WTC11 (cell line): Measurements from ENCODE around the gene GRIN2A. TPM values are rescaled to one million over a fixed set of nuclear protein-coding genes. Genes with fewer than 3 reads are reported as not detected.

ENCODE experiments used
- ATAC-seq: fragments of 200-7000 bp; cut with Tn5 transposase; 2 replicates; pipeline ENCODE4 v1.10.0; 2021; ENCODE audit warnings: mild to moderate bottlenecking, moderate library complexity
- CTCF ChIA-PET: fragments of 300-600 bp; sonication (Branson Sonifier 250); formaldehyde crosslinking; loops from one replicate; lab custom pipeline; 2021; ENCODE audit warnings: antibody characterized with exemption; lab: Charles Lee
- POLR2A ChIA-PET: fragments of 350-600 bp; sonication (Branson Sonifier 250); formaldehyde crosslinking; loops from one replicate; lab custom pipeline; 2021; ENCODE audit warnings: antibody characterized with exemption; lab: Charles Lee
- DNase-seq: peaks from one replicate; pipeline ENCODE4 v3.0.0; 2021; ENCODE audit warnings: low spot score
- H3K27ac Mint-ChIP-seq: 2 replicates; pipeline ENCODE4 v1.8.0; 2021; ENCODE audit warnings: mixed read lengths
- H3K27me3 Mint-ChIP-seq: 2 replicates; pipeline ENCODE4 v1.8.0; 2021; ENCODE audit warnings: low read depth, mild to moderate bottlenecking, moderate library complexity, mixed read lengths
- H3K36me3 Mint-ChIP-seq: 2 replicates; pipeline ENCODE4 v1.8.0; 2021; ENCODE audit warnings: mixed read lengths
- H3K4me1 Mint-ChIP-seq: 2 replicates; pipeline ENCODE4 v1.8.0; 2022; ENCODE audit warnings: mixed read lengths
- H3K4me3 Mint-ChIP-seq: 2 replicates; pipeline ENCODE4 v1.8.0; 2021; ENCODE audit warnings: mild to moderate bottlenecking, moderate library complexity, mixed read lengths
- H3K9me3 Mint-ChIP-seq: 2 replicates; pipeline ENCODE4 v1.8.0; 2021; ENCODE audit warnings: mixed read lengths
- AFF4 ChIP-seq: sonication (generic); formaldehyde crosslinking; IDR thresholded peaks from 2 replicates; pipeline ENCODE4 v1.8.1; 2023; ENCODE audit warnings: mild to moderate bottlenecking, missing genetic modification reagents, borderline replicate concordance
- ATF6 ChIP-seq: sonication (generic); formaldehyde crosslinking; IDR thresholded peaks from 2 replicates; pipeline ENCODE4 v1.8.1; 2023; ENCODE audit warnings: mild to moderate bottlenecking, missing genetic modification reagents
- CBFB ChIP-seq: sonication (generic); formaldehyde crosslinking; IDR thresholded peaks from 2 replicates; pipeline ENCODE4 v1.8.1; 2022; ENCODE audit warnings: mild to moderate bottlenecking, low read depth, missing genetic modification reagents
- CTCF ChIP-seq: fragments of 200-600 bp; IDR thresholded peaks from 2 replicates; pipeline ENCODE4 v1.8.0; 2022; ENCODE audit warnings: antibody characterized with exemption
- E2F4 ChIP-seq: sonication (generic); formaldehyde crosslinking; IDR thresholded peaks from 2 replicates; pipeline ENCODE4 v1.8.1; 2022; ENCODE audit warnings: low read depth, mild to moderate bottlenecking, moderate library complexity, missing genetic modification reagents, borderline replicate concordance
- ELF4 ChIP-seq: sonication (generic); formaldehyde crosslinking; IDR thresholded peaks from 2 replicates; pipeline ENCODE4 v1.8.1; 2022; ENCODE audit warnings: low read depth, mild to moderate bottlenecking, moderate library complexity, missing genetic modification reagents
- EMX1 ChIP-seq: fragments of 250-450 bp; sonication (Bioruptor Pico); IDR thresholded peaks from 2 replicates; pipeline ENCODE4 v1.8.0; 2021; ENCODE audit warnings: mild to moderate bottlenecking
- ESRRA ChIP-seq: sonication (generic); formaldehyde crosslinking; IDR thresholded peaks from 2 replicates; pipeline ENCODE4 v1.8.1; 2022; ENCODE audit warnings: mild to moderate bottlenecking, missing genetic modification reagents, borderline replicate concordance
- FOXK1 ChIP-seq: sonication (generic); formaldehyde crosslinking; IDR thresholded peaks from 2 replicates; pipeline ENCODE4 v1.8.0; 2022; ENCODE audit warnings: mild to moderate bottlenecking, moderate library complexity, missing genetic modification reagents
- FOXP4 ChIP-seq: sonication (generic); formaldehyde crosslinking; IDR thresholded peaks from 2 replicates; pipeline ENCODE4 v1.8.0; 2022; ENCODE audit warnings: mild to moderate bottlenecking, missing genetic modification reagents
- GTF2I ChIP-seq: fragments of 250-450 bp; sonication (Bioruptor Pico); conservative IDR thresholded peaks from 2 replicates; pipeline ENCODE4 v1.4.0; 2021; ENCODE audit warnings: mild to moderate bottlenecking
- HMGXB4 ChIP-seq: sonication (generic); formaldehyde crosslinking; IDR thresholded peaks from 2 replicates; pipeline ENCODE4 v1.8.1; 2023; ENCODE audit warnings: mild to moderate bottlenecking, moderate library complexity, missing genetic modification reagents
- KAT7 ChIP-seq: sonication (generic); formaldehyde crosslinking; IDR thresholded peaks from 2 replicates; pipeline ENCODE4 v1.8.1; 2023; ENCODE audit warnings: missing genetic modification reagents, mild to moderate bottlenecking, borderline replicate concordance
- NFE2L1 ChIP-seq: sonication (generic); formaldehyde crosslinking; IDR thresholded peaks from 2 replicates; pipeline ENCODE4 v1.8.1; 2023; ENCODE audit warnings: missing genetic modification reagents
- NFYB ChIP-seq: sonication (generic); formaldehyde crosslinking; conservative IDR thresholded peaks from 2 replicates; pipeline ENCODE4 v1.8.0; 2022; ENCODE audit warnings: low read depth, missing genetic modification reagents
- NR2C2 ChIP-seq: sonication (generic); formaldehyde crosslinking; IDR thresholded peaks from 2 replicates; pipeline ENCODE4 v1.8.0; 2022; ENCODE audit warnings: mild to moderate bottlenecking, missing genetic modification reagents
- NR3C1 ChIP-seq: sonication (generic); formaldehyde crosslinking; conservative IDR thresholded peaks from 2 replicates; pipeline ENCODE4 v1.8.1; 2023; ENCODE audit warnings: low read depth, mild to moderate bottlenecking, missing genetic modification reagents
- SMAD4 ChIP-seq: sonication (generic); formaldehyde crosslinking; IDR thresholded peaks from 2 replicates; pipeline ENCODE4 v1.8.0; 2022; ENCODE audit warnings: mild to moderate bottlenecking, missing genetic modification reagents
- ZBTB21 ChIP-seq: sonication (generic); formaldehyde crosslinking; IDR thresholded peaks from 2 replicates; pipeline ENCODE4 v1.8.1; 2023; ENCODE audit warnings: mild to moderate bottlenecking, missing genetic modification reagents, borderline replicate concordance
- ZBTB43 ChIP-seq: sonication (generic); formaldehyde crosslinking; IDR thresholded peaks from 2 replicates; pipeline ENCODE4 v1.8.1; 2023; ENCODE audit warnings: mild to moderate bottlenecking, missing genetic modification reagents
- ZNF121 ChIP-seq: sonication (generic); formaldehyde crosslinking; IDR thresholded peaks from 2 replicates; pipeline ENCODE4 v1.8.0; 2023; ENCODE audit warnings: missing genetic modification reagents
- ZNF232 ChIP-seq: sonication (generic); formaldehyde crosslinking; IDR thresholded peaks from 2 replicates; pipeline ENCODE4 v1.8.0; 2022; ENCODE audit warnings: mild to moderate bottlenecking, missing genetic modification reagents
- ZNF263 ChIP-seq: sonication (generic); formaldehyde crosslinking; IDR thresholded peaks from 2 replicates; pipeline ENCODE4 v1.8.1; 2022; ENCODE audit warnings: low read depth, mild to moderate bottlenecking, moderate library complexity, missing genetic modification reagents
- ZNF416 ChIP-seq: fragments of 250-450 bp; sonication (Bioruptor Pico); IDR thresholded peaks from 2 replicates; pipeline ENCODE4 v1.9.0; 2021; ENCODE audit warnings: mild to moderate bottlenecking, inconsistent platforms
- total RNA-seq: library from RNA; stranded (reverse); gene quantifications from 3 replicates; pipeline ENCODE4 v1.2.3, GENCODE V29; 2021

GRIN2A gene
- total RNA-seq, 1 experiment from 2014 or later: 3.5 TPM

DNA sequence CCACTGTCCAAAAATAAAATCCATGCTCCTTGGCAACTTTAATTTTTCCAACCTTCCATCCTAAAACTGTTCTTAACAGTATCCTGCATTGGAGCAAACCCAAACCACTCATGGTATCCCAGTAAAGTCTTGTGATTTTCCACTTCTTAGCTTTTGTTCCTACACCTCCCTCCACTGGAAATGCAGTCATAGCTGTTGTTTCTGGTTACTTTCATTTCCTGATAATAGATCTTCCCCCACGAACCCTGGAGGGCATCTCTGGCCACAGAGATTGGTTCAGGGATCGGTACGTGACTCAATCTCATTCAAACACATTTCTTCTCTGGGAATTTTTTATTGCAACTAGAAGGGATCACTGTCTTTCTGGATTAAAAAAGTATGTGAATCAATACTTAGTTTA is 276.0 kb downstream of the GRIN2A start:
- DNase-seq (no peak), ATAC-seq (no peak)
- Mint-ChIP-seq H3K4me1 (no peaks in the 10 kb centered on the region), H3K9me3 (no peaks in the 10 kb centered on the region), H3K36me3 (no peaks in the 10 kb centered on the region), H3K27ac (no peak overlapping the region), H3K27me3 (no peaks in the 10 kb centered on the region), H3K4me3 (no peak overlapping the region)
- TF ChIP-seq KAT7 (CRISPR knock-in tag) (no peak), FOXK1 (CRISPR knock-in tag) (no peak), ZNF263 (CRISPR knock-in tag) (no peak), ESRRA (no peak), NR2C2 (CRISPR knock-in tag) (no peak), ZNF121 (CRISPR knock-in tag) (no peak), GTF2I (CRISPR knock-in tag) (no peak), NR3C1 (no peak), ZBTB21 (CRISPR knock-in tag) (no peak), FOXP4 (CRISPR knock-in tag) (no peak)
- POLR2A ChIA-PET: no interaction called here
- CTCF ChIA-PET: no interaction called here

GRCh38 chr16:9904526-9904925 is 277.7 kb downstream of the GRIN2A start:
- POLR2A ChIA-PET: no interaction called here
- H3K36me3 Mint-ChIP-seq: no peaks in the 10 kb centered on the region
- ATAC-seq: no peak
- H3K4me1 Mint-ChIP-seq: no peaks in the 10 kb centered on the region
- H3K27ac Mint-ChIP-seq: no peak overlapping the region
- CTCF ChIA-PET: no interaction called here
- DNase-seq: no peak
- H3K27me3 Mint-ChIP-seq: no peaks in the 10 kb centered on the region; the same call in 1 of the 2 replicates
- H3K9me3 Mint-ChIP-seq: no peaks in the 10 kb centered on the region
- no peak overlapping the region for H3K4me3 Mint-ChIP-seq
- TF ChIP-seq ELF4 (CRISPR knock-in tag): no peak
- no peak for TF ChIP-seq ATF6 (CRISPR knock-in tag)
- TF ChIP-seq ZNF416 (CRISPR knock-in tag): no peak
- no peak for TF ChIP-seq SMAD4 (CRISPR knock-in tag)
- no peak for TF ChIP-seq NR3C1
- no peak for TF ChIP-seq AFF4 (CRISPR knock-in tag)
- no peak for TF ChIP-seq CTCF
- TF ChIP-seq CBFB (CRISPR knock-in tag): no peak
- TF ChIP-seq ZNF232 (CRISPR knock-in tag): no peak
- TF ChIP-seq E2F4 (CRISPR knock-in tag): no peak
- no peak for TF ChIP-seq NFYB (CRISPR knock-in tag)
- TF ChIP-seq HMGXB4: no peak
- no peak for TF ChIP-seq ZBTB43 (CRISPR knock-in tag)
- no peak for TF ChIP-seq NFE2L1 (CRISPR knock-in tag)
- no peak for TF ChIP-seq EMX1 (CRISPR knock-in tag)
